ENCODE data around the gene PRSS16.
"Not testable (repeated sequence)": the region's sequence is repeated elsewhere in the genome, so short reads cannot be mapped to it uniquely, and the experiment has no call there.

The PRSS16 gene

GRCh38 chr6:27213544-27214125, 33.9 kb upstream of the PRSS16 start:
- Histone ChIP-seq H3K9me3 (ENCODE audit: low read length) (no peaks in the 10 kb centered on the region), H3K27me3 (ENCODE audit: insufficient read depth, low read length) (no peaks in the 10 kb centered on the region), H3K36me3 (ENCODE audit: insufficient read depth, low read length) (no peaks in the 10 kb centered on the region), H4K20me1 (ENCODE audit: insufficient read depth, low read length) (no peaks in the 10 kb centered on the region), H3K27ac (ENCODE audit: low read depth, low read length, poor library complexity, severe bottlenecking) (no peak overlapping the region), H3K4me1 (ENCODE audit: insufficient read depth, low read length, severe bottlenecking) (no peaks in the 10 kb centered on the region), H3F3A (ENCODE audit: insufficient read depth, low read length) (no peaks in the 10 kb centered on the region), H3K4me2 (ENCODE audit: low read length) (no peak overlapping the region), H3K4me3 (ENCODE audit: low read depth, low read length, poor library complexity, severe bottlenecking) (no peak overlapping the region), H3K9me2 (ENCODE audit: low read depth, low read length) (no peaks in the 10 kb centered on the region), H2AFZ (ENCODE audit: low read length) (no peak overlapping the region), H3K79me2 (ENCODE audit: insufficient read depth, low read length) (no peaks in the 10 kb centered on the region), H3K9ac (ENCODE audit: low read length) (no peak overlapping the region)
- TF ChIP-seq EZH2 (IDR thresholded peaks at IDR 0.05; ENCODE audit: borderline replicate concordance, low read length): no peak
- TF ChIP-seq, protein P1, sequence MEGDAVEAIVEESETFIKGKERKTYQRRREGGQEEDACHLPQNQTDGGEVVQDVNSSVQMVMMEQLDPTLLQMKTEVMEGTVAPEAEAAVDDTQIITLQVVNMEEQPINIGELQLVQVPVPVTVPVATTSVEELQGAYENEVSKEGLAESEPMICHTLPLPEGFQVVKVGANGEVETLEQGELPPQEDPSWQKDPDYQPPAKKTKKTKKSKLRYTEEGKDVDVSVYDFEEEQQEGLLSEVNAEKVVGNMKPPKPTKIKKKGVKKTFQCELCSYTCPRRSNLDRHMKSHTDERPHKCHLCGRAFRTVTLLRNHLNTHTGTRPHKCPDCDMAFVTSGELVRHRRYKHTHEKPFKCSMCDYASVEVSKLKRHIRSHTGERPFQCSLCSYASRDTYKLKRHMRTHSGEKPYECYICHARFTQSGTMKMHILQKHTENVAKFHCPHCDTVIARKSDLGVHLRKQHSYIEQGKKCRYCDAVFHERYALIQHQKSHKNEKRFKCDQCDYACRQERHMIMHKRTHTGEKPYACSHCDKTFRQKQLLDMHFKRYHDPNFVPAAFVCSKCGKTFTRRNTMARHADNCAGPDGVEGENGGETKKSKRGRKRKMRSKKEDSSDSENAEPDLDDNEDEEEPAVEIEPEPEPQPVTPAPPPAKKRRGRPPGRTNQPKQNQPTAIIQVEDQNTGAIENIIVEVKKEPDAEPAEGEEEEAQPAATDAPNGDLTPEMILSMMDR (IDR thresholded peaks at IDR 0.05; ENCODE audit: low read length): no peak

DNA sequence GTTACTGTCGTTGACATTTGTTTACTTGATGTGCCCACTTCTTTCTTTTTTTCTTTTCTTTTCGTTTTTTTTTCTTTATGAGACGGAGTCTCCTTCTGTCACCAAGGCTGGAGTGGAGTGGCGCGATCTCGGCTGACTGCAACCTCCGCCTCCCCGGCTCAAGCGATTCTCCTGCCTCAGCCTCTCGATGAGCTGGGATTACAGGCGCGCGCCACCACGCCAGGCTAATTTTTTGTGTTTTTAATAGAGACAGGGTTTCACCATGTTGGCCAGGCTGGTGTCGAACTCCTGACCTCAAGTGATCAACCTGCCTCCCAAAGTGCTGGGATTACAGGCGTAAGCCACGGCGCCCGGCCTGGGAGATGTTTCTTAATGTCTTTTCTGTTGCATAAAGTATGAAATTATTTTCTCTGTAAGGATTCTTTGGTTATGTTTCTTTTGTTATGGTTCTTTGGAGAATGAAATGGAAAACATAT, 33.3 kb upstream of the PRSS16 start:
- Histone ChIP-seq H3K27ac (ENCODE audit: low read depth, low read length, poor library complexity, severe bottlenecking) (no peak overlapping the region), H3F3A (ENCODE audit: insufficient read depth, low read length) (no peaks in the 10 kb centered on the region), H3K4me2 (ENCODE audit: low read length) (no peak overlapping the region), H3K79me2 (ENCODE audit: insufficient read depth, low read length) (no peaks in the 10 kb centered on the region), H3K9ac (ENCODE audit: low read length) (no peak overlapping the region), H3K36me3 (ENCODE audit: insufficient read depth, low read length) (no peaks in the 10 kb centered on the region), H2AFZ (ENCODE audit: low read length) (no peak overlapping the region), H3K9me3 (ENCODE audit: low read length) (no peaks in the 10 kb centered on the region), H3K9me2 (ENCODE audit: low read depth, low read length) (no peaks in the 10 kb centered on the region), H3K4me1 (ENCODE audit: insufficient read depth, low read length, severe bottlenecking) (no peaks in the 10 kb centered on the region), H4K20me1 (ENCODE audit: insufficient read depth, low read length) (no peaks in the 10 kb centered on the region), H3K4me3 (ENCODE audit: low read depth, low read length, poor library complexity, severe bottlenecking) (no peak overlapping the region), H3K27me3 (ENCODE audit: insufficient read depth, low read length) (no peaks in the 10 kb centered on the region)
- TF ChIP-seq EZH2 (IDR thresholded peaks at IDR 0.05; ENCODE audit: borderline replicate concordance, low read length): no peak
- TF ChIP-seq, protein P1 (IDR thresholded peaks at IDR 0.05; ENCODE audit: low read length): no peak

DNA sequence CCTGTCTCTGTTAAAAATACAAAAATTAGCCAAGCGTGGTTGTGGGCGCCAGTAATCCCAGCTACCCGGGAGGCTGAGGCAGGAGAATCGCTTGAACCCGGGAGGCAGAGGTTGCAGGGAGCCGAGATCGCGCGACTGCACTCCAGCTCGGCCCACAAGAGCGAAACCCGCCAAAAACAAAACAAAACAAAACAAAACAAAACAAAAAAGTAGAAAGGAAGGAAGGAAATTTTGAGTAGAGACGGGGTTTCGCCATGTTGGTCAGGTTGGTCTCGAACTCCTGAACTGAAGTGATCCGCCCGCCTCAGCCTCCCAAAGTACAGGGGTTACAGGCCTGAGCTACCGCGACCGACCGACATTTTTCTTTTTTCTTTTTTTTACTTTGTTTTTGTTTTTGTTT, 30.6 kb upstream of the PRSS16 start:
- no peak overlapping the region for H3K9ac ChIP-seq (ENCODE audit: low read length)
- no peaks in the 10 kb centered on the region for H3K9me2 ChIP-seq (ENCODE audit: low read depth, low read length)
- no peaks in the 10 kb centered on the region for H3F3A ChIP-seq (ENCODE audit: insufficient read depth, low read length)
- no peaks in the 10 kb centered on the region for H4K20me1 ChIP-seq (ENCODE audit: insufficient read depth, low read length)
- H3K4me1 ChIP-seq (ENCODE audit: insufficient read depth, low read length, severe bottlenecking): no peaks in the 10 kb centered on the region
- no peaks in the 10 kb centered on the region for H3K79me2 ChIP-seq (ENCODE audit: insufficient read depth, low read length)
- H3K27me3 ChIP-seq (ENCODE audit: insufficient read depth, low read length): no peaks in the 10 kb centered on the region
- no peak overlapping the region for H3K4me2 ChIP-seq (ENCODE audit: low read length)
- no peaks in the 10 kb centered on the region for H3K9me3 ChIP-seq (ENCODE audit: low read length)
- TF ChIP-seq EZH2 (IDR thresholded peaks at IDR 0.05; ENCODE audit: borderline replicate concordance, low read length): no peak
- TF ChIP-seq, protein P1 (IDR thresholded peaks at IDR 0.05; ENCODE audit: low read length): no peak
- no peak overlapping the region for H3K4me3 ChIP-seq (ENCODE audit: low read depth, low read length, poor library complexity, severe bottlenecking)
- H3K27ac ChIP-seq (ENCODE audit: low read depth, low read length, poor library complexity, severe bottlenecking): no peak overlapping the region
- H3K36me3 ChIP-seq (ENCODE audit: insufficient read depth, low read length): no peaks in the 10 kb centered on the region
- H2AFZ ChIP-seq (ENCODE audit: low read length): no peak overlapping the region

DNA sequence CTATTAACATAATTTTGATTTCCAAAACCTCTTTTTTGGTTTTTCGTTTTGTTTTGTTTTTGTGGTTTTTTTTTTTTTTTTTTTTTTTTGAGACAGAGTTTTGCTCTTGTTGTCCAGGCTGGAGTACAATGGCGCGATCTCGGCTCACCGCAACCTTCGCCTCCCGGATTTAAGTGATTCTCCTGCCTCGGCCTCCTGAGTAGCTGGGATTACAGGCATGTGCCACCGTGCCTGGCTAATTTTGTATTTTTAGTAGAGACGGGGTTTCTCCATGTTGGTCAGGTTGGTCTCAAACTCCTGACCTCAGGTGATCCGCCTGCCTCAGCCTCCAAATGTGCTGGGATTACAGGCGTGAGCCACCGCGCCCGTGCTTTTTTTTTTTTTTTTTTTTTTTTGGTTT, 24.5 kb upstream of the PRSS16 start:
- H3K4me3 ChIP-seq (ENCODE audit: low read depth, low read length, poor library complexity, severe bottlenecking); H3K27ac ChIP-seq (ENCODE audit: low read depth, low read length, poor library complexity, severe bottlenecking): not testable (repeated sequence)

More for the DNA sequence above, 24.5 kb upstream of the PRSS16 start:
- H3K4me1 ChIP-seq (ENCODE audit: insufficient read depth, low read length, severe bottlenecking); H3K27me3 ChIP-seq (ENCODE audit: insufficient read depth, low read length); H3K79me2 ChIP-seq (ENCODE audit: insufficient read depth, low read length); H2AFZ ChIP-seq (ENCODE audit: low read length); H3F3A ChIP-seq (ENCODE audit: insufficient read depth, low read length); H3K36me3 ChIP-seq (ENCODE audit: insufficient read depth, low read length); H3K4me2 ChIP-seq (ENCODE audit: low read length); H4K20me1 ChIP-seq (ENCODE audit: insufficient read depth, low read length); H3K9me2 ChIP-seq (ENCODE audit: low read depth, low read length); H3K9me3 ChIP-seq (ENCODE audit: low read length); H3K9ac ChIP-seq (ENCODE audit: low read length): not testable (repeated sequence)
